ENCODE results near the gene COL28A1.

COL28A1 gene

GRCh38 chr7:7333610-7334009 lies 202.1 kb downstream of the COL28A1 start:
- no peak overlapping the region for H3K4me3 ChIP-seq (ENCODE audit: low read length)
- no peak for DNase-seq (ENCODE audit: low read depth)
- no peak for TF ChIP-seq CTCF (conservative IDR thresholded peaks at IDR 0.05; ENCODE audit: low read length)

DNA sequence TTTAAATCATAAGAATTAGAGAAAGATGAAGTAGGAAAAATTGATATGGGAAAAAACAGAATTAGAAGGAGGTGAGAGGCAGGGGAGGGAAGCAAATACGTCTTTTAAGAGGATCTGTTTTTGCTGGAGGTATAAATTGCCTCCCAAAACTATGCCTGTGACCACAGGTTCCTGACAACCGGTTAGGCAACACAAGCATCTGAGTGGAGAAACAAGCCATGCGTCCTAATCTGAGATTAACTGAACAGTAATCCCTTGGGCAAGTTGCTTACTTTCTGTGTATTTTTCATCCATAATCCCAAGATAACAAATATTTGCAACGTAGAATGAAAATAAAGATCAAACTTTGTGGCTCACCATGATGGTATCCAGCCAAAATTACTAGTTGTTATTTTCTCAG lies 204.2 kb downstream of the COL28A1 start:
- TF ChIP-seq CTCF (conservative IDR thresholded peaks at IDR 0.05; ENCODE audit: low read length) = no peak
- H3K4me3 ChIP-seq (ENCODE audit: low read length) = no peak overlapping the region
- DNase-seq (ENCODE audit: low read depth) = no peak

DNA sequence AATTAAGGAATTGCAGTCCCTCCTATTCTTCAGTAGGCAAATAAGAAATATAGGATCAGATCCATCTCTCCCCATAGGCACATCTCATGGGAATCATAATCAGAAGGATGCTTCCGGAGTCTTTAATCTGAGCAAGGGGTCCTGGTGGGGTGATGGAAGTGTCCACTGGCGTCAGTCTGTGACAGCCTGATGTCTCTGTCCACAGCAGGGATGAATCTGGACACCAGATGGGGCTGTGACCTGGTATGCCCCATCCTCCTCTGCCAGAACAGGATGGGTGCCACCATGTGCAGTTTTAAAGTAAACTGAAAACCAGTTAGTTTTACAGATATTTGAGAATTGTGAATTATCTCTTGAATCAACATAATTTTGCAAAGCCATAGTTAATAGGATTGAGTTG lies 204.7 kb downstream of the COL28A1 start:
- H3K4me3 ChIP-seq (ENCODE audit: low read length) = no peak overlapping the region
- no peak for DNase-seq (ENCODE audit: low read depth)
- no peak for TF ChIP-seq CTCF (conservative IDR thresholded peaks at IDR 0.05; ENCODE audit: low read length)

GRCh38 chr7:7329326-7329725 lies 206.3 kb downstream of the COL28A1 start:
- no peak for TF ChIP-seq CTCF (conservative IDR thresholded peaks at IDR 0.05; ENCODE audit: low read length)
- no peak for DNase-seq (ENCODE audit: low read depth)
- H3K4me3 ChIP-seq (ENCODE audit: low read length) = no peak overlapping the region

GRCh38 chr7:7327423-7327822 lies 208.2 kb downstream of the COL28A1 start:
- DNase-seq (ENCODE audit: low read depth) = no peak
- H3K4me3 ChIP-seq (ENCODE audit: low read length) = no peak overlapping the region
- no peak for TF ChIP-seq CTCF (conservative IDR thresholded peaks at IDR 0.05; ENCODE audit: low read length)

GRCh38 chr7:7324698-7325097 lies 211.0 kb downstream of the COL28A1 start:
- DNase-seq (ENCODE audit: low read depth) = no peak
- no peak overlapping the region for H3K4me3 ChIP-seq (ENCODE audit: low read length)
- no peak for TF ChIP-seq CTCF (conservative IDR thresholded peaks at IDR 0.05; ENCODE audit: low read length)

- DNase-seq (ENCODE audit: low read depth) = no peak
- H3K4me3 ChIP-seq (ENCODE audit: low read length) = no peak overlapping the region
- TF ChIP-seq CTCF (conservative IDR thresholded peaks at IDR 0.05; ENCODE audit: low read length) = no peak
Measured at GRCh38 chr7:7323921-7324320, 211.8 kb downstream of the COL28A1 start.

All from AG10803 (cell line).